ENCODE data around the gene TAS2R16. TPM values are rescaled to one million over a fixed set of nuclear protein-coding genes. Genes with fewer than 3 reads are reported as not detected.

Gene TAS2R16
- total RNA-seq (2022; extraction: Qiagen RNA extraction) = not detected in 5 replicates

GRCh38 chr7:122995600-122995999, at the start of gene TAS2R16:
TAS2R16 (minus strand) TSS chr7:122995700; CDS start chr7:122995634, 66 bp downstream.

Other genes with a start within 250 kb of the TAS2R16 start
- 0.02 to 0.13 TPM (median 0.06 TPM) in 5 replicates for gene CADPS2, start 109.2 kb downstream of the TAS2R16 start, total RNA-seq (2022; extraction: Qiagen RNA extraction)
- not detected in 5 replicates for gene SLC13A1, start 204.3 kb upstream of the TAS2R16 start, total RNA-seq (2022; extraction: Qiagen RNA extraction)

Data from A549 treated with CORT108297 at 1 μM for 4 hours (cell line).